HepG2 (cell line): Measurements from ENCODE around the gene LIMS2. TPM values are rescaled to one million over a fixed set of nuclear protein-coding genes. Genes with fewer than 3 reads are reported as not detected.

ENCODE experiments used
- BRCA1 ChIP-seq: sonication (generic); formaldehyde crosslinking; IDR thresholded peaks from 2 replicates; pipeline ENCODE4 v1.4.0; 2020; ENCODE audit warnings: missing genetic modification reagents
- CEBPB ChIP-seq: IDR thresholded peaks from 2 replicates; pipeline ENCODE4 v1.6.1; 2011; ENCODE audit warnings: low read depth, low read length, improper control_type of control experiment, borderline replicate concordance
- CREB3 ChIP-seq: sonication (generic); formaldehyde crosslinking; IDR thresholded peaks from 2 replicates; pipeline ENCODE4 v1.5.0; 2020; ENCODE audit warnings: missing genetic modification reagents
- RBAK ChIP-seq: sonication (generic); formaldehyde crosslinking; IDR thresholded peaks from 2 replicates; pipeline ENCODE4 v1.5.1; 2020; ENCODE audit warnings: mild to moderate bottlenecking, missing genetic modification reagents
- SIX4 ChIP-seq: sonication (generic); formaldehyde crosslinking; IDR thresholded peaks from 2 replicates; pipeline ENCODE4 v1.4.0; 2020; ENCODE audit warnings: missing genetic modification reagents
- SPEN ChIP-seq: sonication (generic); formaldehyde crosslinking; IDR thresholded peaks from 2 replicates; pipeline ENCODE4 v1.5.1; 2020; ENCODE audit warnings: low read depth, mild to moderate bottlenecking, missing genetic modification reagents
- TCF7L2 ChIP-seq: IDR thresholded peaks from 2 replicates; pipeline ENCODE4 v1.6.1; 2011; ENCODE audit warnings: mild to moderate bottlenecking, low read depth, low read length, moderate library complexity
- YEATS4 ChIP-seq: sonication (generic); formaldehyde crosslinking; IDR thresholded peaks from 2 replicates; pipeline ENCODE4 v1.4.0; 2020; ENCODE audit warnings: missing genetic modification reagents, borderline replicate concordance
- ZBTB42 ChIP-seq: sonication (generic); formaldehyde crosslinking; IDR thresholded peaks from 2 replicates; pipeline ENCODE4 v1.5.0; 2020; ENCODE audit warnings: mild to moderate bottlenecking, missing genetic modification reagents
- ZBTB49 ChIP-seq: sonication (generic); formaldehyde crosslinking; IDR thresholded peaks from 2 replicates; pipeline ENCODE4 v1.4.0; 2020; ENCODE audit warnings: missing genetic modification reagents, borderline replicate concordance
- ZNF296 ChIP-seq: sonication (generic); formaldehyde crosslinking; conservative IDR thresholded peaks from 2 replicates; pipeline ENCODE4 v1.5.0; 2020; ENCODE audit warnings: mild to moderate bottlenecking, missing genetic modification reagents
- ZNF562 ChIP-seq: sonication (generic); formaldehyde crosslinking; IDR thresholded peaks from 2 replicates; pipeline ENCODE4 v1.8.0; 2022; ENCODE audit warnings: missing genetic modification reagents, borderline replicate concordance
- ZNF580 ChIP-seq: IDR thresholded peaks from 2 replicates; pipeline ENCODE4 v1.6.1; 2016; ENCODE audit warnings: low read depth, borderline replicate concordance
- ZNF615 ChIP-seq: sonication (generic); formaldehyde crosslinking; IDR thresholded peaks from 2 replicates; pipeline ENCODE4 v1.5.0; 2020; ENCODE audit warnings: mild to moderate bottlenecking, missing genetic modification reagents, borderline replicate concordance
- ZNF724P ChIP-seq: sonication (generic); formaldehyde crosslinking; IDR thresholded peaks from 2 replicates; pipeline ENCODE4 v1.8.0; 2022; ENCODE audit warnings: missing genetic modification reagents, borderline replicate concordance
- polyA plus RNA-seq, 8 experiments: library from polyadenylated mRNA; depleted of rRNA in 3 of 8; stranded (reverse) in 7 of 8; unstranded in 1 of 8; fragments of >200 nt; fragmentation: Illumina TruSeq in 4 of 8; extraction: Trizol in 4 of 8; gene quantifications; 2 replicates each; pipeline versions ENCODE4 v1.2.1 to v1.2.3, GENCODE V29; 2011 to 2016; ENCODE audit warnings: low read depth in 4 of 8, missing spikeins in 1 of 8, mixed read lengths in 1 of 8; ENCODE audit not compliant: insufficient read depth in 1 of 8
- total RNA-seq, 5 experiments: library from RNA; depleted of rRNA; stranded (reverse); fragments of >200 nt; fragmentation: Illumina TruSeq; extraction: Trizol; gene quantifications; 2 replicates each; pipeline ENCODE4 v1.2.3, GENCODE V29; 2016; ENCODE audit warnings: low read depth in 1 of 5
- TF ChIP-seq, protein P1 (sequence below): sonication (generic); formaldehyde crosslinking; IDR thresholded peaks from 2 replicates; pipeline ENCODE4 v1.8.1; 2022; ENCODE audit warnings: low read depth, mild to moderate bottlenecking, missing genetic modification reagents
- TF ChIP-seq, protein P2 (sequence below): sonication (generic); formaldehyde crosslinking; IDR thresholded peaks from 2 replicates; pipeline ENCODE4 v1.5.0; 2020; ENCODE audit warnings: mild to moderate bottlenecking, missing genetic modification reagents
- TF ChIP-seq, protein P3 (sequence below): sonication (generic); formaldehyde crosslinking; IDR thresholded peaks from 2 replicates; pipeline ENCODE4 v1.8.1; 2022; ENCODE audit warnings: mild to moderate bottlenecking, missing genetic modification reagents

LIMS2 gene
- total and polyA plus RNA-seq, 2 of the 13 experiments (the other 11 are each of a cell fraction or from before 2014, with no cell fraction given) = 1.0 to 1.9 TPM

GRCh38 chr2:127701193-127701650 lies 25.9 kb upstream of the LIMS2 start, which contains the start of gene SFT2D3 (continued):
- TF ChIP-seq, protein P1, sequence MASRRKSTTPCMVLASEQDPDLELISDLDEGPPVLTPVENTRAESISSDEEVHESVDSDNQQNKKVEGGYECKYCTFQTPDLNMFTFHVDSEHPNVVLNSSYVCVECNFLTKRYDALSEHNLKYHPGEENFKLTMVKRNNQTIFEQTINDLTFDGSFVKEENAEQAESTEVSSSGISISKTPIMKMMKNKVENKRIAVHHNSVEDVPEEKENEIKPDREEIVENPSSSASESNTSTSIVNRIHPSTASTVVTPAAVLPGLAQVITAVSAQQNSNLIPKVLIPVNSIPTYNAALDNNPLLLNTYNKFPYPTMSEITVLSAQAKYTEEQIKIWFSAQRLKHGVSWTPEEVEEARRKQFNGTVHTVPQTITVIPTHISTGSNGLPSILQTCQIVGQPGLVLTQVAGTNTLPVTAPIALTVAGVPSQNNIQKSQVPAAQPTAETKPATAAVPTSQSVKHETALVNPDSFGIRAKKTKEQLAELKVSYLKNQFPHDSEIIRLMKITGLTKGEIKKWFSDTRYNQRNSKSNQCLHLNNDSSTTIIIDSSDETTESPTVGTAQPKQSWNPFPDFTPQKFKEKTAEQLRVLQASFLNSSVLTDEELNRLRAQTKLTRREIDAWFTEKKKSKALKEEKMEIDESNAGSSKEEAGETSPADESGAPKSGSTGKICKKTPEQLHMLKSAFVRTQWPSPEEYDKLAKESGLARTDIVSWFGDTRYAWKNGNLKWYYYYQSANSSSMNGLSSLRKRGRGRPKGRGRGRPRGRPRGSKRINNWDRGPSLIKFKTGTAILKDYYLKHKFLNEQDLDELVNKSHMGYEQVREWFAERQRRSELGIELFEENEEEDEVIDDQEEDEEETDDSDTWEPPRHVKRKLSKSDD = peak; percentile 74
- TF ChIP-seq ZBTB49 (no peak), RBAK (peak; percentile 44; the same call in 1 of the 2 replicates), ZNF724P (peak; percentile 69; the same call in 1 of the 2 replicates), SIX4 (no peak), TCF7L2 (no peak), BRCA1 (no peak), SPEN (peak; percentile 84), ZNF296 (CRISPR knock-in tag) (no peak), ZNF562 (peak; percentile 80), ZNF615 (CRISPR knock-in tag) (no peak), CEBPB (no peak), YEATS4 (CRISPR knock-in tag) (0 out of 2 replicates have a peak, but pooled peaks have one; percentile 22), ZNF580 (peak; percentile 84; the same call in 1 of the 2 replicates), ZBTB42 (CRISPR knock-in tag) (0 out of 2 replicates have a peak, but pooled peaks have one; percentile 28), CREB3 (no peak)
- TF ChIP-seq, protein P2, sequence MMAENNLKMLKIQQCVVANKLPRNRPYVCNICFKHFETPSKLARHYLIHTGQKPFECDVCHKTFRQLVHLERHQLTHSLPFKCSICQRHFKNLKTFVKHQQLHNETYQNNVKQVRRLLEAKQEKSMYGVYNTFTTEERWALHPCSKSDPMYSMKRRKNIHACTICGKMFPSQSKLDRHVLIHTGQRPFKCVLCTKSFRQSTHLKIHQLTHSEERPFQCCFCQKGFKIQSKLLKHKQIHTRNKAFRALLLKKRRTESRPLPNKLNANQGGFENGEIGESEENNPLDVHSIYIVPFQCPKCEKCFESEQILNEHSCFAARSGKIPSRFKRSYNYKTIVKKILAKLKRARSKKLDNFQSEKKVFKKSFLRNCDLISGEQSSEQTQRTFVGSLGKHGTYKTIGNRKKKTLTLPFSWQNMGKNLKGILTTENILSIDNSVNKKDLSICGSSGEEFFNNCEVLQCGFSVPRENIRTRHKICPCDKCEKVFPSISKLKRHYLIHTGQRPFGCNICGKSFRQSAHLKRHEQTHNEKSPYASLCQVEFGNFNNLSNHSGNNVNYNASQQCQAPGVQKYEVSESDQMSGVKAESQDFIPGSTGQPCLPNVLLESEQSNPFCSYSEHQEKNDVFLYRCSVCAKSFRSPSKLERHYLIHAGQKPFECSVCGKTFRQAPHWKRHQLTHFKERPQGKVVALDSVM (CRISPR knock-in tag) = peak; percentile 73
- TF ChIP-seq, protein P3, sequence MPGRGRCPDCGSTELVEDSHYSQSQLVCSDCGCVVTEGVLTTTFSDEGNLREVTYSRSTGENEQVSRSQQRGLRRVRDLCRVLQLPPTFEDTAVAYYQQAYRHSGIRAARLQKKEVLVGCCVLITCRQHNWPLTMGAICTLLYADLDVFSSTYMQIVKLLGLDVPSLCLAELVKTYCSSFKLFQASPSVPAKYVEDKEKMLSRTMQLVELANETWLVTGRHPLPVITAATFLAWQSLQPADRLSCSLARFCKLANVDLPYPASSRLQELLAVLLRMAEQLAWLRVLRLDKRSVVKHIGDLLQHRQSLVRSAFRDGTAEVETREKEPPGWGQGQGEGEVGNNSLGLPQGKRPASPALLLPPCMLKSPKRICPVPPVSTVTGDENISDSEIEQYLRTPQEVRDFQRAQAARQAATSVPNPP (CRISPR knock-in tag) = no peak
